Measurements from ENCODE around the gene DYRK4.

GRCh38 chr12:4610481-4610880, 48.5 kb downstream of the DYRK4 start:
- TF ChIP-seq, protein P1, sequence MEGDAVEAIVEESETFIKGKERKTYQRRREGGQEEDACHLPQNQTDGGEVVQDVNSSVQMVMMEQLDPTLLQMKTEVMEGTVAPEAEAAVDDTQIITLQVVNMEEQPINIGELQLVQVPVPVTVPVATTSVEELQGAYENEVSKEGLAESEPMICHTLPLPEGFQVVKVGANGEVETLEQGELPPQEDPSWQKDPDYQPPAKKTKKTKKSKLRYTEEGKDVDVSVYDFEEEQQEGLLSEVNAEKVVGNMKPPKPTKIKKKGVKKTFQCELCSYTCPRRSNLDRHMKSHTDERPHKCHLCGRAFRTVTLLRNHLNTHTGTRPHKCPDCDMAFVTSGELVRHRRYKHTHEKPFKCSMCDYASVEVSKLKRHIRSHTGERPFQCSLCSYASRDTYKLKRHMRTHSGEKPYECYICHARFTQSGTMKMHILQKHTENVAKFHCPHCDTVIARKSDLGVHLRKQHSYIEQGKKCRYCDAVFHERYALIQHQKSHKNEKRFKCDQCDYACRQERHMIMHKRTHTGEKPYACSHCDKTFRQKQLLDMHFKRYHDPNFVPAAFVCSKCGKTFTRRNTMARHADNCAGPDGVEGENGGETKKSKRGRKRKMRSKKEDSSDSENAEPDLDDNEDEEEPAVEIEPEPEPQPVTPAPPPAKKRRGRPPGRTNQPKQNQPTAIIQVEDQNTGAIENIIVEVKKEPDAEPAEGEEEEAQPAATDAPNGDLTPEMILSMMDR (IDR thresholded peaks at IDR 0.05): no peak
- TF ChIP-seq POLR2A (IDR thresholded peaks at IDR 0.05): no peak
